GM19455 (cell line): Measurements from ENCODE around the gene PRKCE.
"Not testable (repeated sequence)": the region's sequence is repeated elsewhere in the genome, so short reads cannot be mapped to it uniquely, and the experiment has no call there.

Source experiments
- ATAC-seq: cut with Tn5 transposase; IDR thresholded peaks from one replicate; pipeline ENCODE4 v1.9.1; 2021; ENCODE audit not compliant: unreplicated experiment

PRKCE gene

GRCh38 chr2:45901468-45902032, 250.1 kb downstream of the PRKCE start:
- ATAC-seq = no peak

GRCh38 chr2:45902380-45902779, 250.9 kb downstream of the PRKCE start:
- ATAC-seq = no peak

GRCh38 chr2:45902781-45903375, 251.4 kb downstream of the PRKCE start:
- no peak for ATAC-seq

- no peak for ATAC-seq
Observed at GRCh38 chr2:45904267-45904945, 252.9 kb downstream of the PRKCE start.

GRCh38 chr2:45904946-45905631, 253.6 kb downstream of the PRKCE start:
- ATAC-seq = no peak

- no peak for ATAC-seq
Observed at GRCh38 chr2:45905632-45905958, 254.1 kb downstream of the PRKCE start.

- no peak for ATAC-seq
Observed at GRCh38 chr2:45907592-45907991, 256.1 kb downstream of the PRKCE start.

- ATAC-seq = no peak
Observed at GRCh38 chr2:45908316-45909170, 257.1 kb downstream of the PRKCE start.

- ATAC-seq = no peak
Observed at GRCh38 chr2:45909171-45909565, 257.7 kb downstream of the PRKCE start.

- ATAC-seq = peak; percentile 80
Observed at GRCh38 chr2:45909677-45910191, 258.3 kb downstream of the PRKCE start.

- ATAC-seq = no peak
Observed at GRCh38 chr2:45910473-45911060, 259.1 kb downstream of the PRKCE start.

- ATAC-seq = no peak
Observed at GRCh38 chr2:45911538-45911937, 260.1 kb downstream of the PRKCE start.

- ATAC-seq = no peak
Observed at GRCh38 chr2:45912109-45912508, 260.6 kb downstream of the PRKCE start.

- no peak for ATAC-seq
Observed at GRCh38 chr2:45913539-45913938, 262.1 kb downstream of the PRKCE start.

GRCh38 chr2:45915523-45915922, 264.0 kb downstream of the PRKCE start:
- no peak for ATAC-seq

- ATAC-seq = not testable (repeated sequence)
Observed at GRCh38 chr2:45917561-45918176, 266.2 kb downstream of the PRKCE start.

- ATAC-seq = no peak
Observed at GRCh38 chr2:45918463-45919159, 267.1 kb downstream of the PRKCE start.

- no peak for ATAC-seq
Observed at GRCh38 chr2:45919160-45919650, 267.7 kb downstream of the PRKCE start.

GRCh38 chr2:45919711-45920111, 268.2 kb downstream of the PRKCE start:
- ATAC-seq = no peak
